OCI-LY1 (cell line): ENCODE results near the gene IRAK4.

Experiments used
- H2AFZ ChIP-seq: fragments of 200-600 bp; sonication (generic), shearing (Covaris generic); 2 replicates; pipeline ENCODE4 v1.6.0; 2014; ENCODE audit warnings: antibody characterized with exemption, mild to moderate bottlenecking, low read length
- H3F3A ChIP-seq: fragments of 200-600 bp; sonication (generic), shearing (Covaris generic); 2 replicates; pipeline ENCODE4 v1.6.0; 2014; ENCODE audit warnings: mild to moderate bottlenecking, antibody characterized with exemption, low read length, moderate library complexity; ENCODE audit not compliant: insufficient read depth
- H3K27ac ChIP-seq: fragments of 200-600 bp; sonication (generic); 2 replicates; pipeline ENCODE4 v1.5.1; 2014; ENCODE audit warnings: low read length, mixed run types, mild to moderate bottlenecking, low read depth; ENCODE audit not compliant: poor library complexity, severe bottlenecking
- H3K27me3 ChIP-seq: fragments of 200-600 bp; sonication (generic); 2 replicates; pipeline ENCODE4 v1.6.0; 2014; ENCODE audit warnings: antibody characterized with exemption, mild to moderate bottlenecking, low read length, moderate library complexity; ENCODE audit not compliant: insufficient read depth
- H3K36me3 ChIP-seq: fragments of 200-600 bp; sonication (generic); 2 replicates; pipeline ENCODE4 v1.6.1; 2014; ENCODE audit warnings: mild to moderate bottlenecking, antibody characterized with exemption, low read length, moderate library complexity, mixed read lengths; ENCODE audit not compliant: insufficient read depth
- H3K4me1 ChIP-seq: fragments of 200-600 bp; sonication (generic); 2 replicates; pipeline ENCODE4 v1.5.1; 2014; ENCODE audit warnings: mild to moderate bottlenecking, low read length, moderate library complexity; ENCODE audit not compliant: insufficient read depth, severe bottlenecking
- H3K4me2 ChIP-seq: fragments of 200-600 bp; sonication (generic), shearing (Covaris generic); 2 replicates; pipeline ENCODE4 v1.6.1; 2014; ENCODE audit warnings: low read length
- H3K4me3 ChIP-seq: fragments of 200-600 bp; sonication (generic); 2 replicates; pipeline ENCODE4 v1.5.1; 2014; ENCODE audit warnings: low read length, low read depth, mild to moderate bottlenecking, mixed read lengths; ENCODE audit not compliant: poor library complexity, severe bottlenecking
- H3K79me2 ChIP-seq: fragments of 200-600 bp; shearing (Covaris generic); 2 replicates; pipeline ENCODE4 v1.6.1; 2016; ENCODE audit warnings: mixed run types, low read length, mixed read lengths; ENCODE audit not compliant: insufficient read depth
- H3K9ac ChIP-seq: fragments of 200-600 bp; sonication (generic), shearing (Covaris generic); 2 replicates; pipeline ENCODE4 v1.6.1; 2014; ENCODE audit warnings: mild to moderate bottlenecking, low read length, mixed read lengths
- H3K9me2 ChIP-seq: fragments of 200-600 bp; sonication (generic), shearing (Covaris generic); 2 replicates; pipeline ENCODE4 v1.6.1; 2014; ENCODE audit warnings: low read depth, mild to moderate bottlenecking, low read length, mixed read lengths
- H3K9me3 ChIP-seq: fragments of 200-600 bp; shearing (Covaris generic); 2 replicates; pipeline ENCODE4 v1.6.1; 2014; ENCODE audit warnings: low read length, mixed read lengths
- H4K20me1 ChIP-seq: fragments of 200-600 bp; sonication (generic), shearing (Covaris generic); 2 replicates; pipeline ENCODE4 v1.6.0; 2016; ENCODE audit warnings: mild to moderate bottlenecking, low read length; ENCODE audit not compliant: insufficient read depth
- EZH2 ChIP-seq: fragments of 200-600 bp; sonication (generic), shearing (Covaris generic); IDR thresholded peaks from 2 replicates; pipeline ENCODE4 v1.8.0; 2017; ENCODE audit warnings: borderline replicate concordance, mixed run types, mild to moderate bottlenecking, antibody characterized with exemption, low read length, moderate library complexity, mixed read lengths
- TF ChIP-seq, protein P1 (sequence below): fragments of 200-600 bp; sonication (generic), shearing (Covaris generic); IDR thresholded peaks from 2 replicates; pipeline ENCODE4 v1.5.1; 2017; ENCODE audit warnings: mild to moderate bottlenecking, antibody characterized with exemption, low read length, moderate library complexity, mixed read lengths

The IRAK4 gene

DNA sequence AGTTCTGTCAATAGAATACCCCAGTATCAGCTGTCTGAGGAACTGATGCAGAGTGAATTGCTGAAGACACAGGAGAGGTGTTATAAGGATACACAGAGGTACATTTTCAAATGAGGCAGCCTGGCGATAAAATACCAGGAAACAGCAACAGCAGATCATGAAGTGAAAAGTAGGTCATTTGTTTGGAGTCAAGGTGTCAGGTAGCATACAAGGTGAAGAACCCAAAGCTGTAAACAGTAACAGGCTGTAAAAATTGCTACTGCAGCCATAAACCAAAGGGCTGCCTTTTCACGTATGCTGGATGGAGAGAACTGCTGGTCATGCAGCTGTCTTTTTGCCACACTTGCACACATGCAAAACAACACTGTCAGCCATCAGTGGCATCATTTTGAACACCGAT is 56.7 kb downstream of the IRAK4 start:
- no peaks in the 10 kb centered on the region for H3K9me2 ChIP-seq
- H3K4me1 ChIP-seq, result no peaks in the 10 kb centered on the region
- no peaks in the 10 kb centered on the region for H3K79me2 ChIP-seq
- no peaks in the 10 kb centered on the region for H3K27me3 ChIP-seq
- TF ChIP-seq, protein P1, sequence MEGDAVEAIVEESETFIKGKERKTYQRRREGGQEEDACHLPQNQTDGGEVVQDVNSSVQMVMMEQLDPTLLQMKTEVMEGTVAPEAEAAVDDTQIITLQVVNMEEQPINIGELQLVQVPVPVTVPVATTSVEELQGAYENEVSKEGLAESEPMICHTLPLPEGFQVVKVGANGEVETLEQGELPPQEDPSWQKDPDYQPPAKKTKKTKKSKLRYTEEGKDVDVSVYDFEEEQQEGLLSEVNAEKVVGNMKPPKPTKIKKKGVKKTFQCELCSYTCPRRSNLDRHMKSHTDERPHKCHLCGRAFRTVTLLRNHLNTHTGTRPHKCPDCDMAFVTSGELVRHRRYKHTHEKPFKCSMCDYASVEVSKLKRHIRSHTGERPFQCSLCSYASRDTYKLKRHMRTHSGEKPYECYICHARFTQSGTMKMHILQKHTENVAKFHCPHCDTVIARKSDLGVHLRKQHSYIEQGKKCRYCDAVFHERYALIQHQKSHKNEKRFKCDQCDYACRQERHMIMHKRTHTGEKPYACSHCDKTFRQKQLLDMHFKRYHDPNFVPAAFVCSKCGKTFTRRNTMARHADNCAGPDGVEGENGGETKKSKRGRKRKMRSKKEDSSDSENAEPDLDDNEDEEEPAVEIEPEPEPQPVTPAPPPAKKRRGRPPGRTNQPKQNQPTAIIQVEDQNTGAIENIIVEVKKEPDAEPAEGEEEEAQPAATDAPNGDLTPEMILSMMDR, result no peak
- TF ChIP-seq EZH2, result no peak
- no peak overlapping the region for H3K9ac ChIP-seq
- H3K27ac ChIP-seq, result no peak overlapping the region
- no peaks in the 10 kb centered on the region for H3K36me3 ChIP-seq
- no peaks in the 10 kb centered on the region for H3F3A ChIP-seq
- no peaks in the 10 kb centered on the region for H3K9me3 ChIP-seq
- H3K4me2 ChIP-seq, result no peak overlapping the region
- H3K4me3 ChIP-seq, result no peak overlapping the region
- no peak overlapping the region for H2AFZ ChIP-seq
- H4K20me1 ChIP-seq, result no peaks in the 10 kb centered on the region

DNA sequence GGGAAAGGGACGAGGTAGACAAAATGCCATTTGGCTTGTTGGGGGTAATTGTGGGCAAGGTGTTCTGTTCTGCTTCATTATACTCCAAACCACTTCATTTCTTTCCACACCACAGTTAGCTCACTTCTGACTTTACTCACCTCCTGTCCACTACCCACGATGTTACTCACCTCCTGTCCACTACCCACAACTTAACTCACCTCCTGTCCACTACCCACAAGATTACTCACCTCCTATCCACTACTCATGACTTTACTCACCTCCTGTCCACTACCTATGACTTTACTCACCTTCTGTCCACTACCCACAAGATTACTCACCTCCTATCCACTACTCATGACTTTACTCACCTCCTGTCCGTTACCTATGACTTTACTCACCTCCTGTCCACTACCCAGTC is 57.4 kb downstream of the IRAK4 start:
- no peaks in the 10 kb centered on the region for H3K79me2 ChIP-seq
- H3K4me1 ChIP-seq, result no peaks in the 10 kb centered on the region
- no peaks in the 10 kb centered on the region for H3K9me2 ChIP-seq
- no peaks in the 10 kb centered on the region for H3K36me3 ChIP-seq
- no peaks in the 10 kb centered on the region for H3K9me3 ChIP-seq
- no peak overlapping the region for H3K4me3 ChIP-seq
- no peak overlapping the region for H3K27ac ChIP-seq
- no peak overlapping the region for H3K4me2 ChIP-seq
- no peaks in the 10 kb centered on the region for H4K20me1 ChIP-seq
- no peaks in the 10 kb centered on the region for H3F3A ChIP-seq
- H3K9ac ChIP-seq, result no peak overlapping the region
- no peak for TF ChIP-seq EZH2
- TF ChIP-seq, protein P1, result no peak
- H3K27me3 ChIP-seq, result no peaks in the 10 kb centered on the region
- no peak overlapping the region for H2AFZ ChIP-seq

DNA sequence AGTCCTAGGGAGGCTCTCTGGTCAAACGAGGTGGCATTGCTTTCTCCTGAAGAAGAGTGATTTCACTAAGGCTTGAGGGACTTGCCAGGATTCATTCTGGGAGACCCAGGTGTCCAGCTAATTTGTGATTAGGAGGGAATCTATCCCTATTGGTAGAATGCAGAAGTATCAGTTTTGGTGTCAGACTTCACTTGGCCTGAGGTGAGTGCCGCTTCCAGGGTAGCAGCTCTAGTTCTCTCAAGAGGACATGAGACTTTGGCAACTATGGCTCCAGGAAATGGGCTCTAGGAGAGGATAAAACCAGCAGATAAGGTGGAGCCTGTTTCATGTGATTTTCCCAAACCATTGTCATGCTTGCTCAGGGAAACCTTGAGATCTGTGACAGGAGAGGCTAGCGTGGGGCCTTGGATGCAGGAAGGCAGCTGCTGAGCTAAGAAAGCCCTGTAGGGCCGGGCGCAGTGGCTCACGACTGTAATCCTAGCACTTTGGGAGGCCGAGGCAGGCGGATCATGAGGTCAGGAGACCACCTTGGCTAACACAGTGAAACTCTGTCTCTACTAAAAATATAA is 65.5 kb downstream of the IRAK4 start:
- no peak overlapping the region for H3K4me2 ChIP-seq
- H3K27me3 ChIP-seq, result 0 out of 2 replicates have a peak, but pooled peaks cover under 1% of the 10 kb centered on the region
- no peaks in the 10 kb centered on the region for H3K9me3 ChIP-seq
- no peak overlapping the region for H3K27ac ChIP-seq
- no peaks in the 10 kb centered on the region for H4K20me1 ChIP-seq
- no peak overlapping the region for H3K9ac ChIP-seq
- H3F3A ChIP-seq, result no peaks in the 10 kb centered on the region
- H2AFZ ChIP-seq, result no peak overlapping the region
- no peaks in the 10 kb centered on the region for H3K4me1 ChIP-seq
- H3K79me2 ChIP-seq, result no peaks in the 10 kb centered on the region
- no peaks in the 10 kb centered on the region for H3K36me3 ChIP-seq
- no peaks in the 10 kb centered on the region for H3K9me2 ChIP-seq
- H3K4me3 ChIP-seq, result no peak overlapping the region
- no peak for TF ChIP-seq EZH2
- TF ChIP-seq, protein P1, result no peak
